ENCODE measurements around the gene ACTR1A.

The ACTR1A gene

DNA sequence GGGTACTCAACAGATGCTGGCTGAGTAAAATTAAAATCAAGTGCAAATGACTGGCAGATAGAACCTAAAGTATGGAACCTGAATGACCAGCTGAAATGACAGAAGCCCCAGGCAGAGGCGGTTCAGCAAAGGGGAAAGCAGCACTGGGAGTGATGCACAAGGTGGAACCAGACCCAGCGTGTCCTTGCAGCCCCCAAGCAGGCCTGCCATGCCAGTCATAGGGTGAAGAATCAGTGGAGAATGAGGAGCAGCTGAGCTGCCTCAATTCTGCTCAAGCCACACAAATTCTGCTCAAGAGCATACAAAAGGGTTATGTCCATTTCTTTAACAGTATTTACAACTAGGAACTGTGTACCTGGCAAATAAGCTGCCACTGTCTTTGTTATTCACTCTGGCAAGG lies 8.7 kb downstream of the ACTR1A start:
- H4K20me1 ChIP-seq (ENCODE audit: low read depth, low read length): peaks cover 4% of the 10 kb centered on the region; the same call in 1 of the 2 replicates
- H3K79me2 ChIP-seq (ENCODE audit: insufficient read depth, low read length): peaks cover 77% of the 10 kb centered on the region
- TF ChIP-seq EZH2phosphoT487 (conservative IDR thresholded peaks at IDR 0.05; ENCODE audit: low read length): no peak
- no peak for TF ChIP-seq CTCF (IDR thresholded peaks at IDR 0.05; ENCODE audit: insufficient read depth, low read length, poor library complexity, severe bottlenecking)

DNA sequence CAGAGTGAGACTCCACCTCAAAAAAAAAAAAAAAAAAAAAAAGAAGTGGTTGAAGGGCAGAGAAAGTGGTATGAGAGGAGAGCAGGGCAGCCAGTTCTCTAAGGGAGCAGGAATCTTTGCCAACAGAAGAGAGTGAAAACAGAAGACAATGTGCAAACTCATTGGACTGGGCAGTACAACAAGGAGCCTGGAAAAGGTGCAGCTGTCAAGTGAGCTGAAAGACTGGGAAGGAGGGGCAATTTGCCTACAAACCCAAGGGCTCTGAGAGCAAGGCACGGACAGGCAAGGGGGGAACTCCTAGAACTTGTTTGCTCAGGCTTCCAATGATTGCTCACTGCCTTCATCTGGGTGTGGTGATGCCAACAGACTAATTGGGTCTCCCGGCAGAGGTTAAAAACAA lies 9.5 kb downstream of the ACTR1A start:
- TF ChIP-seq EZH2phosphoT487 (conservative IDR thresholded peaks at IDR 0.05; ENCODE audit: low read length) (no peak), CTCF (IDR thresholded peaks at IDR 0.05; ENCODE audit: insufficient read depth, low read length, poor library complexity, severe bottlenecking) (no peak)
- Histone ChIP-seq H3K9me3 (ENCODE audit: insufficient read depth, low read length) (no peaks in the 10 kb centered on the region), H2AFZ (ENCODE audit: low read depth, low read length, severe bottlenecking) (no peak overlapping the region), H3K4me3 (ENCODE audit: insufficient read depth, low read length, poor library complexity, severe bottlenecking) (no peak overlapping the region), H4K20me1 (ENCODE audit: low read depth, low read length) (peaks cover 3% of the 10 kb centered on the region; the same call in 1 of the 2 replicates), H3K79me2 (ENCODE audit: insufficient read depth, low read length) (peaks cover 69% of the 10 kb centered on the region), H3K27me3 (ENCODE audit: low read length) (no peaks in the 10 kb centered on the region), H3K9ac (ENCODE audit: low read length) (no peak overlapping the region), H3K4me2 (ENCODE audit: low read depth, low read length, poor library complexity, severe bottlenecking) (no peak overlapping the region), H3K36me3 (ENCODE audit: low read length) (0 out of 2 replicates have a peak, but pooled peaks cover 5% of the 10 kb centered on the region), H3K9me2 (replicated peaks; ENCODE audit: insufficient read depth, low read length) (no peaks in the 10 kb centered on the region), H3K27ac (ENCODE audit: low read depth, low read length) (no peak overlapping the region), H3F3A (ENCODE audit: insufficient read depth) (no peaks in the 10 kb centered on the region)

More for the DNA sequence above, 8.7 kb downstream of the ACTR1A start:
- Histone ChIP-seq H3K27ac (ENCODE audit: low read depth, low read length) (no peak overlapping the region), H2AFZ (ENCODE audit: low read depth, low read length, severe bottlenecking) (no peak overlapping the region), H3F3A (ENCODE audit: insufficient read depth) (no peaks in the 10 kb centered on the region), H3K27me3 (ENCODE audit: low read length) (no peaks in the 10 kb centered on the region), H3K4me3 (ENCODE audit: insufficient read depth, low read length, poor library complexity, severe bottlenecking) (no peak overlapping the region), H3K9me2 (replicated peaks; ENCODE audit: insufficient read depth, low read length) (no peaks in the 10 kb centered on the region), H3K9me3 (ENCODE audit: insufficient read depth, low read length) (no peaks in the 10 kb centered on the region), H3K9ac (ENCODE audit: low read length) (no peak overlapping the region), H3K4me2 (ENCODE audit: low read depth, low read length, poor library complexity, severe bottlenecking) (no peak overlapping the region), H3K36me3 (ENCODE audit: low read length) (0 out of 2 replicates have a peak, but pooled peaks cover 3% of the 10 kb centered on the region)

DNA sequence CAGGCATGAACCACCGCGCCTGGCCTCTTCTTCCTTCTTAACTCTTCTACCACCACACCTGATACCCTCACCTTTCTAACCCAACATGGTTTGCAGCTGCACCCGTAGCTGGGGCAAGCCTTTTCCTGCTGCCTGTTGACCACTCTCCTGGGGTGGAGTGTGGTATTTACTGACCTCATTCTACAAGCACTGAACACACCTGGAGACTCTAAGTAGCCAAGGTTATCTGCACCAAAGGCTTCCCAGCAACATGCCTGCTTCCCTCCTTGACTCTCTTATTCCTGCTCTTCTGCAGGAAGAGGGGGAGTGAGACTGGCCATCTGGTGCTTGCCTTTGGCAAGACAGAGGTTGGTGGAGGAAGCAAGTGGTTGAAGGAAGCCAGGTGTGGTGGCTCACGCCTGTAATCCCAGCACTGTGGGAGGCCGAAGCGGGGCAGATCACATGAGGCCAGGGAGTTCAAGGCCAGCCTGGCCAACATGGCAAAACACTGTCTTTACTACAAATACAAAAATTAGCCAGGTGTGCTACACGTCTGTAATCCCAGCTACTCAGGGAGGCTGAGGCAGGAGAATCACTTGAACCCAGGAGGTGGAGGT lies 10.1 kb downstream of the ACTR1A start:
- Histone ChIP-seq H3K9me3 (ENCODE audit: insufficient read depth, low read length) (no peaks in the 10 kb centered on the region), H3K79me2 (ENCODE audit: insufficient read depth, low read length) (peaks cover 64% of the 10 kb centered on the region), H4K20me1 (ENCODE audit: low read depth, low read length) (peaks cover 3% of the 10 kb centered on the region; the same call in 1 of the 2 replicates), H3K4me2 (ENCODE audit: low read depth, low read length, poor library complexity, severe bottlenecking) (no peak overlapping the region), H3K27ac (ENCODE audit: low read depth, low read length) (no peak overlapping the region), H3K4me3 (ENCODE audit: insufficient read depth, low read length, poor library complexity, severe bottlenecking) (no peak overlapping the region), H3F3A (ENCODE audit: insufficient read depth) (no peaks in the 10 kb centered on the region), H3K36me3 (ENCODE audit: low read length) (0 out of 2 replicates have a peak, but pooled peaks cover 5% of the 10 kb centered on the region), H3K9me2 (replicated peaks; ENCODE audit: insufficient read depth, low read length) (no peaks in the 10 kb centered on the region), H3K27me3 (ENCODE audit: low read length) (no peaks in the 10 kb centered on the region), H2AFZ (ENCODE audit: low read depth, low read length, severe bottlenecking) (no peak overlapping the region), H3K9ac (ENCODE audit: low read length) (no peak overlapping the region)
- no peak for TF ChIP-seq CTCF (IDR thresholded peaks at IDR 0.05; ENCODE audit: insufficient read depth, low read length, poor library complexity, severe bottlenecking)
- TF ChIP-seq EZH2phosphoT487 (conservative IDR thresholded peaks at IDR 0.05; ENCODE audit: low read length): no peak
